Neuronal stem cell (in vitro differentiated cells): Measurements from ENCODE around the gene APLP2.
A peak's percentile ranks its signal among the peaks of the same experiment; 100 is the strongest.

ENCODE experiments used
- DNase-seq: peaks from one replicate; pipeline ENCODE4 v3.0.0-alpha.2; 2013; ENCODE audit warnings: low spot score
- H2AFZ ChIP-seq: one replicate; pipeline ENCODE4 v1.6.1; 2013; ENCODE audit warnings: mild to moderate bottlenecking, low read length, inconsistent platforms
- H2AK5ac ChIP-seq: 2 replicates; pipeline ENCODE4 v1.6.1; 2013; ENCODE audit warnings: low read depth, mild to moderate bottlenecking, inconsistent platforms, low read length, moderate library complexity, mixed read lengths
- H2BK120ac ChIP-seq: 2 replicates; pipeline ENCODE4 v1.6.1; 2013; ENCODE audit warnings: low read depth, mild to moderate bottlenecking, inconsistent platforms, low read length, moderate library complexity, mixed read lengths
- H2BK12ac ChIP-seq: one replicate; pipeline ENCODE4 v1.6.1; 2013; ENCODE audit warnings: low read length, inconsistent platforms
- H2BK15ac ChIP-seq: 2 replicates; pipeline ENCODE4 v1.6.1; 2013; ENCODE audit warnings: mild to moderate bottlenecking, low read length, inconsistent platforms, mixed read lengths
- H2BK5ac ChIP-seq: one replicate; pipeline ENCODE4 v1.6.1; 2013; ENCODE audit warnings: inconsistent platforms, mild to moderate bottlenecking, low read length, moderate library complexity
- H3K14ac ChIP-seq: one replicate; pipeline ENCODE4 v1.6.1; 2013; ENCODE audit warnings: low read length, inconsistent platforms
- H3K18ac ChIP-seq: 2 replicates; pipeline ENCODE4 v1.6.1; 2013; ENCODE audit warnings: low read length, inconsistent platforms
- H3K23ac ChIP-seq: 2 replicates; pipeline ENCODE4 v1.6.1; 2013; ENCODE audit warnings: low read depth, mild to moderate bottlenecking, mixed read lengths, low read length, inconsistent platforms; ENCODE audit not compliant: poor library complexity
- H3K27ac ChIP-seq: replicated peaks from 3 replicates; pipeline ENCODE4 v1.5.1; 2013; ENCODE audit warnings: low read length, inconsistent platforms
- H3K27me3 ChIP-seq, 3 experiments: 2 replicates each; pipeline ENCODE4 v1.6.1; 2013; ENCODE audit warnings: low read length in 3 of 3, mild to moderate bottlenecking in 2 of 3, inconsistent platforms in 1 of 3, low read depth in 1 of 3, mixed read lengths in 1 of 3, moderate library complexity in 1 of 3; ENCODE audit not compliant: control insufficient read depth in 3 of 3, insufficient read depth in 3 of 3
- H3K36me3 ChIP-seq, 2 donors: replicated peaks in 1 of 2; 2 replicates each; pipeline ENCODE4 v1.6.1; 2013; ENCODE audit warnings: low read length in 2 of 2; ENCODE audit not compliant: control insufficient read depth in 2 of 2, insufficient read depth in 2 of 2
- H3K4ac ChIP-seq: 2 replicates; pipeline ENCODE4 v1.6.1; 2013; ENCODE audit warnings: inconsistent platforms, mild to moderate bottlenecking, low read length, moderate library complexity
- H3K4me1 ChIP-seq, 2 donors: 1 replicate in 1 of 2; 2 replicates in 1 of 2; pipeline ENCODE4 v1.6.1; 2013; ENCODE audit warnings: low read length in 2 of 2, low read depth in 1 of 2; ENCODE audit not compliant: control insufficient read depth in 2 of 2, insufficient read depth in 1 of 2
- H3K4me2 ChIP-seq: one replicate; pipeline ENCODE4 v1.6.1; 2013; ENCODE audit warnings: mild to moderate bottlenecking, low read length, inconsistent platforms; ENCODE audit not compliant: insufficient read depth, poor library complexity, severe bottlenecking
- H3K4me3 ChIP-seq, 2 donors: 2 replicates each; pipeline ENCODE4 v1.5.1; 2013; ENCODE audit warnings: low read length in 2 of 2, mild to moderate bottlenecking in 2 of 2, inconsistent platforms in 1 of 2, moderate library complexity in 1 of 2
- H3K79me1 ChIP-seq: one replicate; pipeline ENCODE4 v1.6.1; 2013; ENCODE audit warnings: low read depth, mild to moderate bottlenecking, inconsistent platforms, low read length, moderate library complexity
- H3K9ac ChIP-seq: one replicate; pipeline ENCODE4 v1.6.1; 2013; ENCODE audit warnings: mild to moderate bottlenecking, low read depth, low read length, inconsistent platforms; ENCODE audit not compliant: poor library complexity
- H3K9me3 ChIP-seq, 2 donors: replicated peaks in 1 of 2; 2 replicates each; pipeline versions ENCODE3 to v1.6.1; 2013; ENCODE audit warnings: low read length in 2 of 2, mild to moderate bottlenecking in 2 of 2, inconsistent platforms in 1 of 2, low read depth in 1 of 2, mixed read lengths in 1 of 2, moderate library complexity in 1 of 2; ENCODE audit not compliant: control insufficient read depth in 2 of 2, insufficient read depth in 1 of 2
- H4K8ac ChIP-seq: one replicate; pipeline ENCODE4 v1.6.1; 2013; ENCODE audit warnings: low read depth, mild to moderate bottlenecking, inconsistent platforms, low read length, moderate library complexity
- H4K91ac ChIP-seq: one replicate; pipeline ENCODE4 v1.6.1; 2013; ENCODE audit warnings: low read length, low read depth, mild to moderate bottlenecking, inconsistent platforms; ENCODE audit not compliant: poor library complexity
- WGBS, 2 donors: extraction: QIAGEN DNeasy Blood & Tissue Kit; methylation state at CpG; one replicate each; pipeline ENCODE4 v1.1.7; 2013; ENCODE audit warnings: missing lambda C conversion rate in 2 of 2, mixed read lengths in 1 of 2; ENCODE audit not compliant: insufficient read length in 2 of 2, insufficient replicate concordance in 1 of 2; ENCODE audit errors: extremely low coverage in 2 of 2; 5-methylcytosine and 5-hydroxymethylcytosine counted together

APLP2 gene

GRCh38 chr11:130070846-130071200 lies 1.1 kb downstream of the APLP2 start:
- H3K14ac ChIP-seq = no peak overlapping the region
- no CpG with 5 or more reads among the region's 23 CpGs for WGBS, 2 donors
- DNase-seq = no peak
- peaks cover 3 to 13% of the 10 kb centered on the region in 2 donors for H3K4me1 ChIP-seq
- no peaks in the 10 kb centered on the region for H3K9me3 ChIP-seq
- peak overlapping the region; percentile 98 for H3K18ac ChIP-seq
- H2AK5ac ChIP-seq = no peak overlapping the region
- peaks cover 7% of the 10 kb centered on the region for H3K79me1 ChIP-seq
- peak overlapping the region; percentile 99 for H3K9ac ChIP-seq
- peak overlapping the region; percentile 49 for H3K4me2 ChIP-seq
- peaks cover 0 to 4% (median 0%) of the 10 kb centered on the region in 3 experiments for H3K27me3 ChIP-seq
- H4K8ac ChIP-seq = no peak overlapping the region
- H4K91ac ChIP-seq = no peak overlapping the region
- H2AFZ ChIP-seq = peak overlapping the region; percentile 91
- H3K4ac ChIP-seq = peak overlapping the region; percentile 37
- H3K4me3 ChIP-seq = peak overlapping the region; percentile 95 to 100
- H2BK120ac ChIP-seq = no peak overlapping the region
- peaks cover 0 to 11% of the 10 kb centered on the region in 2 donors for H3K36me3 ChIP-seq
- no peak overlapping the region for H2BK5ac ChIP-seq
- no peak overlapping the region for H2BK12ac ChIP-seq
- H2BK15ac ChIP-seq = peak overlapping the region; percentile 67
- H3K27ac ChIP-seq = peak overlapping the region; percentile 94
- H3K23ac ChIP-seq = no peak overlapping the region

DNA sequence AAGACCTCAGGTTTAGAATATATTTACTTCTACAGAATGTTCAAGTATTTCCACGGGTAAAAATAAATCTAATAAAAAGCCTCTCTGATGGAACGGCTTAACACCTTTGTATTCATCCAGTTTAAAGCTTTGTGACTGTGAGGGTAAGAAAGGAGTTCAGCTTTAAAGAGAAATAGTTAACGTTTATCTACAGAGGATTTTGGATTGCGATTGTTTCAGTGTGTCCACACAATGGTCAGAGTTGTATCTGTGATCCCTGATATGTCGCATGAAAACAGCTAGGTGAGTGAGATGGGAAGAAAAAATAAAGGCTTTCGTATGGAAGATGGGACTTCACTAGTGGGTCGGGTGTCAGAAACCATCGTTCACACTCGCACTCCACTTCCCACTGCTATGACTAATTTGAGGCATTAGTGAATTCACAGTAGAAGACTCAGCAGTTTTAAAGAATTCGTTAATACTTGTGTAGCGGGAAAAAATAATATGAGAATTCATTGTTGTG lies 1.6 kb downstream of the APLP2 start:
- no peaks in the 10 kb centered on the region for H3K9me3 ChIP-seq
- peak overlapping the region; percentile 70 to 95 for H3K4me3 ChIP-seq
- H3K4me1 ChIP-seq = peaks cover 3 to 13% of the 10 kb centered on the region in 2 donors
- no peak overlapping the region for H3K4ac ChIP-seq
- no CpG with 5 or more reads among the region's 11 CpGs for WGBS, 2 donors
- no peak overlapping the region for H3K18ac ChIP-seq
- H2AK5ac ChIP-seq = no peak overlapping the region
- no peak for DNase-seq
- peaks cover 7% of the 10 kb centered on the region for H3K79me1 ChIP-seq
- H2BK120ac ChIP-seq = no peak overlapping the region
- H3K23ac ChIP-seq = no peak overlapping the region
- no peak overlapping the region for H3K14ac ChIP-seq
- H2BK15ac ChIP-seq = no peak overlapping the region
- H3K4me2 ChIP-seq = peak overlapping the region; percentile 52
- H3K27me3 ChIP-seq = peaks cover 0 to 4% (median 0%) of the 10 kb centered on the region in 3 experiments
- H4K8ac ChIP-seq = no peak overlapping the region
- no peak overlapping the region for H3K27ac ChIP-seq
- H3K9ac ChIP-seq = no peak overlapping the region
- no peak overlapping the region for H2AFZ ChIP-seq
- H3K36me3 ChIP-seq = peaks cover 0 to 11% of the 10 kb centered on the region in 2 donors
- H2BK5ac ChIP-seq = no peak overlapping the region
- no peak overlapping the region for H2BK12ac ChIP-seq
- H4K91ac ChIP-seq = no peak overlapping the region

- Histone ChIP-seq H3K27me3 (no peaks in the 10 kb centered on the region), H3K4me1 (peaks cover 3 to 8% of the 10 kb centered on the region in 2 donors), H2AK5ac (no peak overlapping the region), H3K9ac (no peak overlapping the region), H4K8ac (no peak overlapping the region), H3K4ac (no peak overlapping the region), H4K91ac (no peak overlapping the region), H3K4me2 (no peak overlapping the region), H3K14ac (no peak overlapping the region), H2BK120ac (no peak overlapping the region), H3K27ac (no peak overlapping the region), H2BK5ac (no peak overlapping the region), H3K9me3 (no peaks in the 10 kb centered on the region), H3K18ac (no peak overlapping the region), H3K23ac (no peak overlapping the region), H3K79me1 (peaks cover 7% of the 10 kb centered on the region), H2BK15ac (no peak overlapping the region), H2BK12ac (no peak overlapping the region), H2AFZ (no peak overlapping the region), H3K4me3 (no peak overlapping the region), H3K36me3 (peaks cover 0 to 11% of the 10 kb centered on the region in 2 donors)
- no CpG with 5 or more reads among the region's 2 CpGs for WGBS, 2 donors
- no peak for DNase-seq
Observed at GRCh38 chr11:130074736-130075135, 5.0 kb downstream of the APLP2 start.

DNA sequence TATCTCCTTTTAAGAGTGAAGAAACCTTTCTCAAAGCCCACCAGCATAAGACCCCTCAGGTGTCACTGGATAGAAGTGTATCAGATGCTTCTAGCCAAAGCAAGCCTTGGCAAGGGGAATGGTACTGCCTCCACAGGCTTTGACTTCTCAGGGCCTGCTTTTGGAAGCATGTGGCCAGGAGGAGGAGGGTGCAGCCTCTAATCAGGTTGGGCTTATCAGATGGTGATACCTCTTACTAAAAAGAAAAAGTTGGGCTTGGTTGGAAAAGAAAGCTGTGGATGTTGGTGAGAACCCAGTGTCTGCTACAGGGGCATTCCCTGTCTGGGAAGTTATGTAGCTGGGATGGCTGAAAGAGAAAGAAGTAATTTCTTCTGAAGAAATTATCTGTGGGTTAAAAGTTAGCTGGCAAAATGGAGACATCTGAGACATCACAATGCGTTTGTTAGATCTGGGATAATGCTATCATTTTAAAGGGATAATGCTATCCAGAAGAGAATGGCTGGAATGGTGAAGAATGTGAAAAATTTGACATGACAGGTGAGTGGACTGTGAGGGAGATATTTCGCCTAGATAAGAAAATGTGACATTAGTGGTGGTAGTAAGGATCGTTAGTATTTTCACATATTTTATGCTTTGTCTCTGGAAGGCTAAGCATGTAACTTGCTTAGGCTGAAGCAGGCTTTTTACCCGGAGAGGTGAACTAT lies 7.2 kb downstream of the APLP2 start:
- H3K27ac ChIP-seq = no peak overlapping the region
- no peak overlapping the region for H3K4ac ChIP-seq
- no peak overlapping the region for H3K4me2 ChIP-seq
- no peak overlapping the region for H3K9ac ChIP-seq
- no peak overlapping the region for H3K23ac ChIP-seq
- peaks cover 0 to 13% of the 10 kb centered on the region in 2 donors for H3K36me3 ChIP-seq
- no peak overlapping the region for H2BK15ac ChIP-seq
- no peak overlapping the region for H2BK5ac ChIP-seq
- DNase-seq = no peak
- H3K4me1 ChIP-seq = peaks cover 3 to 7% of the 10 kb centered on the region in 2 donors
- H2AFZ ChIP-seq = no peak overlapping the region
- peaks cover 2% of the 10 kb centered on the region for H3K79me1 ChIP-seq
- no peak overlapping the region for H2BK120ac ChIP-seq
- WGBS, 2 donors = no CpG with 5 or more reads among the region's 4 CpGs
- no peak overlapping the region for H3K4me3 ChIP-seq
- H2BK12ac ChIP-seq = no peak overlapping the region
- no peaks in the 10 kb centered on the region for H3K9me3 ChIP-seq
- H4K8ac ChIP-seq = no peak overlapping the region
- H2AK5ac ChIP-seq = no peak overlapping the region
- no peak overlapping the region for H4K91ac ChIP-seq
- H3K27me3 ChIP-seq = no peaks in the 10 kb centered on the region
- H3K18ac ChIP-seq = no peak overlapping the region
- no peak overlapping the region for H3K14ac ChIP-seq
